Muscle of leg (tissue), 11 donors: ENCODE results near the gene PIK3CB. TPM values are rescaled to one million over a fixed set of nuclear protein-coding genes. Genes with fewer than 3 reads are reported as not detected.

Experiments
- DNase-seq: peaks from one replicate; pipeline ENCODE4 v3.0.0; 2013
- H3K27ac ChIP-seq: one replicate; pipeline ENCODE4 v1.5.1; 2013; ENCODE audit warnings: mild to moderate bottlenecking, low read length, control low read depth
- H3K27me3 ChIP-seq: one replicate; pipeline ENCODE4 v1.6.1; 2013; ENCODE audit warnings: low read length; ENCODE audit not compliant: control insufficient read depth, insufficient read depth
- H3K36me3 ChIP-seq: one replicate; pipeline ENCODE4 v1.6.1; 2013; ENCODE audit warnings: low read length; ENCODE audit not compliant: control insufficient read depth, insufficient read depth
- H3K4me1 ChIP-seq: one replicate; pipeline ENCODE4 v1.6.1; 2013; ENCODE audit warnings: low read length; ENCODE audit not compliant: control insufficient read depth, insufficient read depth
- H3K4me3 ChIP-seq: one replicate; pipeline ENCODE4 v1.5.1; 2013; ENCODE audit warnings: low read length, control low read depth
- H3K9me3 ChIP-seq: replicated peaks from 2 replicates; pipeline ENCODE4 v1.6.1; 2013; ENCODE audit warnings: low read depth, low read length; ENCODE audit not compliant: control insufficient read depth
- WGBS: methylation state at CpG from one replicate; pipeline ENCODE4 v1.1.5; 2013; ENCODE audit warnings: missing lambda C conversion rate; ENCODE audit not compliant: insufficient coverage; 5-methylcytosine and 5-hydroxymethylcytosine counted together
- polyA plus RNA-seq, 8 donors: library from polyadenylated mRNA; unstranded; fragments of 120-200 nt; gene quantifications; one replicate each; pipeline versions ENCODE4 v1.2.1 to v1.2.3, GENCODE V29; 2013; ENCODE audit warnings: inconsistent platforms in 1 of 8, low replicate concordance in 1 of 8; ENCODE audit not compliant: insufficient read length in 8 of 8, insufficient read depth in 1 of 8
- total RNA-seq: library from RNA; stranded (reverse); fragments of 120-200 nt; gene quantifications from one replicate; pipeline ENCODE4 v1.2.4, GENCODE V29; 2013

Gene PIK3CB
- total and polyA plus RNA-seq, 9 donors = 8.0 to 16.3 (median 10.0) TPM

DNA sequence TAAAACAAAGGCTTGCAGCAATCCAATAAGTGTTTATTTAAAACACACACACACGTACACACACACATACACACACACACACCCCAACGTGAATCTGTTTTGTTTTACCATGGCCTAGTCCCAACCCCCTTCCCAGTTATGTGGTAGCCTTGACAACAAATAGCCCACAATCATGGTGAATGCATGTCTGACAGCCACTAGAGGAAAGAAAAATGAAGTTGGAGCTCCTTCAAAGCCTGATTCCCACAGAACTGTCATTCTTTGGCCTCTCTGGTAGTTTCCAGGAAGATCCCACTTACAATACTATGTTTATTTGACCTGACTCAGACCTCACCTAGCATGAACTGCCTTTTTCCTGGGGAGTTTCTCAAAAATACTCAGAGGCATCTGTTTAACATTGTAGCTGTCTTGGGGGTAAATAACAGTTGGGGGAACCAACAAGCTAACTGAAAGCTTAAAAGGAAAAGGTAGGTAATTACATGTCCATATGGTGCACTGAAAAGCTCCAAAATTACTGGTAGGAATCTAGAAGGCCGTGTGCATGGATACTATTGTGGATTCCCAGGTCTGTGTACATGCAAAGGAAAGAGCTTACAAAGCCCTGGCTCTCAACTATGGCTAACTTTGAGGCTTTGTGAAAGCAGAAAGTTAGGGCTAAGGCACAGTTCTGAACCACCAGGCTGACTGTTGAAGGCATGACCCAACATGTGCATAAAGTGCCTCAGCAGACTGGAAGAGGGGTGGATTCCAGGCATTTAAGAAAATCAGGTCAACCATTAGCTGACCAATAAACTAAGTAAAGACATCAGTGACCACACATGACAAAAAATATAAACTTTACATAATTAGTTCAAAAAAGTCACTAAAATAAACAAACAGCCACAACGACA is 160.8 kb downstream of the PIK3CB start:
- Histone ChIP-seq H3K27ac (no peak overlapping the region), H3K27me3 (no peaks in the 10 kb centered on the region), H3K4me1 (no peaks in the 10 kb centered on the region), H3K36me3 (peaks cover 5% of the 10 kb centered on the region), H3K4me3 (no peak overlapping the region), H3K9me3 (peaks cover 6% of the 10 kb centered on the region)
- 16% methylated on average over 2 of the region's 4 CpGs for WGBS
- DNase-seq = peak; percentile 58

DNA sequence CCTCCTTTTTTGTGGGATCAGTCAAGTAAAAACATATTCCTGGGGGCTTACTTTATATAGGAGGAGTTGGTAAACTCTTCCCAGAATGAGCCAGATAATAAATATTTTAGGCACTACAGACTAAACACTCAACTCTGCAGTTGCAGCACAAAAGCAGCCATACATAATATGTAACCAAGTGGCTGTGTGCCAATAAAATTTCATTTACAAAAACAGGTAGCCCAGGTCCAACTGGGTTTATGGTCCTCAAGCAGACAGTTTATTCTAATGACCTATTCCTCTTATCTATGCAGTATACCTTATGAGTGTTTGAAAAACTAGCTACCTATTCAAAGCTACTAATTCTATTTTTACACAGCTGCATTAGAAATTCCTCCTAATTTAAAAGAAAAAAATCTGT is 164.3 kb downstream of the PIK3CB start:
- peaks cover 2% of the 10 kb centered on the region for H3K36me3 ChIP-seq
- no peaks in the 10 kb centered on the region for H3K27me3 ChIP-seq
- H3K4me1 ChIP-seq = no peaks in the 10 kb centered on the region
- no peaks in the 10 kb centered on the region for H3K9me3 ChIP-seq
- H3K4me3 ChIP-seq = no peak overlapping the region
- no peak for DNase-seq
- H3K27ac ChIP-seq = no peak overlapping the region

- Histone ChIP-seq H3K4me3 (no peak overlapping the region), H3K27me3 (no peaks in the 10 kb centered on the region), H3K27ac (no peak overlapping the region), H3K9me3 (no peaks in the 10 kb centered on the region), H3K4me1 (no peaks in the 10 kb centered on the region), H3K36me3 (peaks cover 7% of the 10 kb centered on the region)
- DNase-seq = no peak
- WGBS = no CpG with 5 or more reads among the region's 1 CpG
These were observed 166.6 kb downstream of the PIK3CB start for GRCh38 chr3:138668107-138668506.

- no peaks in the 10 kb centered on the region for H3K27me3 ChIP-seq
- no peak for DNase-seq
- no peaks in the 10 kb centered on the region for H3K9me3 ChIP-seq
- H3K4me1 ChIP-seq = no peaks in the 10 kb centered on the region
- H3K36me3 ChIP-seq = peaks cover 9% of the 10 kb centered on the region
- no peak overlapping the region for H3K4me3 ChIP-seq
- 100% methylated on average over 1 of the region's 2 CpGs for WGBS
- no peak overlapping the region for H3K27ac ChIP-seq
These were observed 177.2 kb downstream of the PIK3CB start for GRCh38 chr3:138657508-138657907.

- H3K9me3 ChIP-seq = peaks cover 3% of the 10 kb centered on the region
- H3K27ac ChIP-seq = no peak overlapping the region
- DNase-seq = no peak
- H3K36me3 ChIP-seq = peaks cover 24% of the 10 kb centered on the region
- H3K4me1 ChIP-seq = no peaks in the 10 kb centered on the region
- H3K4me3 ChIP-seq = no peak overlapping the region
- no peaks in the 10 kb centered on the region for H3K27me3 ChIP-seq
These were observed 181.2 kb downstream of the PIK3CB start for GRCh38 chr3:138653567-138653966.

DNA sequence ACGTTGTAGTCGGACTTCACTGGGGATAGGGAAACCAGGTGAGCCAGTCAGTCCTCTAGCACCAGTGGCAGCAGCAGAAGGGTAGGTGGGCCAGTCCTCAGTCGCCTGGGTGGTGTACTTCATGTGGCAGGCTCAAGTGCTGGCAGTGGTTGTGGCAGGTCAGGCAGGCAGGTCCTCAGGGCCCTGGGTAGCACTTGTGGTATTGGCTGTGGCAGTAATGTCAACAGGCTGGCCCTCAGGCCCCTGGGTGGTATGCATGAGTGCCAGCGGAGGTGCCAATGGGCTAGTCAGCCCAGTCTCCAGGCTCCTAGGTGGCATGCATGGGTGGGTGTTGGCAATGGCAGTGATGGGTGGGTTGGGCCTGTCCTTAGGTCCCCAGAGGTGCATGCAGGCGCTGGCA is 185.6 kb downstream of the PIK3CB start:
- H3K4me3 ChIP-seq = no peak overlapping the region
- H3K4me1 ChIP-seq = no peaks in the 10 kb centered on the region
- no peak overlapping the region for H3K27ac ChIP-seq
- no peaks in the 10 kb centered on the region for H3K27me3 ChIP-seq
- DNase-seq = no peak
- peaks cover 8% of the 10 kb centered on the region for H3K9me3 ChIP-seq
- H3K36me3 ChIP-seq = peaks cover 18% of the 10 kb centered on the region
- 100% methylated on average over 5 of the region's 5 CpGs for WGBS

GRCh38 chr3:138646513-138646912 is 188.2 kb downstream of the PIK3CB start:
- Histone ChIP-seq H3K9me3 (peaks cover 13% of the 10 kb centered on the region), H3K27ac (no peak overlapping the region), H3K36me3 (peaks cover 14% of the 10 kb centered on the region), H3K4me1 (no peaks in the 10 kb centered on the region), H3K27me3 (no peaks in the 10 kb centered on the region), H3K4me3 (no peak overlapping the region)
- no peak for DNase-seq

GRCh38 chr3:138646008-138646407 is 188.7 kb downstream of the PIK3CB start:
- H3K9me3 ChIP-seq = peaks cover 13% of the 10 kb centered on the region

DNA sequence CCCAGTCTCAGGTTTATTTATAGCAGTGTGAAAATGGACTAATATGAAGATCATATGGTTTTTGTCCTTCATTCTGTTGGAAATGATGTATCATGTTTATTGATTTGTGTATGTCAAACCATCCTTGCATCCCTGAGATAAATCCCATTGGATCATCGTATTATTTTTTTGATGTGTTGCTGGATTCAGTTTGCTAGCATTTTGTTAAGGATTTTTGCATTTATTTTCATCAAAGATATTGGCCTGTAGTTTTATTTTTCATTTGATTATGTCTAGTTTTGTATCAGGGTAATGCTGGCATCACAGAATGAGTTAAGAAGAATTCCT is 191.8 kb downstream of the PIK3CB start:
- H3K4me1 ChIP-seq = no peaks in the 10 kb centered on the region
- no CpG with 5 or more reads among the region's 1 CpG for WGBS
- H3K36me3 ChIP-seq = no peaks in the 10 kb centered on the region
- no peaks in the 10 kb centered on the region for H3K27me3 ChIP-seq
- DNase-seq = no peak
- no peak overlapping the region for H3K4me3 ChIP-seq
- H3K9me3 ChIP-seq = peaks cover 10% of the 10 kb centered on the region
- H3K27ac ChIP-seq = no peak overlapping the region

More at GRCh38 chr3:138646008-138646407, 188.7 kb downstream of the PIK3CB start:
- Histone ChIP-seq H3K36me3 (peaks cover 13% of the 10 kb centered on the region), H3K4me1 (no peaks in the 10 kb centered on the region), H3K27me3 (no peaks in the 10 kb centered on the region), H3K27ac (no peak overlapping the region), H3K4me3 (no peak overlapping the region)
- no peak for DNase-seq

DNA sequence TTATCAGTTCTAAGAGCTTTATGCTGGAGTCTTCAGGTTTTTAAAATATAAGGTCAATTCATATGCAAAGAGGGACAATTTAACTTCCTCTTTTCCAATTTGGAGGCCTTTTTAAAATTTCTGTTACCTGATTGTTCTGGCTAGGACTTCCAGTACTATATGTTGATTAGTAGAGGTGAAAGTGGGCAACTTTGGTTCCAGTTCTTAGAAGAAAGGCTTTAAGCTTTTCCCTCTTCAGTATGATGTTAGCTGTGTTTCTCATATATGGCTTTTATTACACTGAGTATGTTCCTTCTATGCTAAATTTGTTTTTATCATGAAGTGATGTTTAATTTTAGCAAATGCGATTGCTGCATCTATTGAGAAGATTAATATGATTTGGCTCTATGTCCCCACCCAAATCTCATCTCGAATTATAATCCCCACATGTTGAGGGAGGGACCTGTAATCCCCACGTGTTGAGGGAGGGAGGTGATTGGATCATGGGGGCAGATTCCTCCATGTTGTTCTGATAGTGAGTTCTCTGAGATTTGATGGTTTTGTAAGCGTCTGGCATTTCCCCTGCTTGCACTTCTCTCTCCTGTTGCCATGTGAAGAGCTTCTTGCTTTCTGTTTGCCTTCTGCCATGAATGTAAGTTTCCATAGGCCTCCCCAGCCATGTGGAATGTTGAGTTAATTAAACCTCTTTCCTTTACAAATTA is 192.4 kb downstream of the PIK3CB start:
- Histone ChIP-seq H3K27ac (no peak overlapping the region), H3K4me1 (no peaks in the 10 kb centered on the region), H3K27me3 (no peaks in the 10 kb centered on the region), H3K4me3 (no peak overlapping the region), H3K36me3 (no peaks in the 10 kb centered on the region), H3K9me3 (peaks cover 10% of the 10 kb centered on the region)
- DNase-seq = no peak
- no CpG with 5 or more reads among the region's 4 CpGs for WGBS
